GM18511 (cell line): ENCODE data around the gene ALOXE3.

ENCODE experiments used
- ATAC-seq: cut with Tn5 transposase; IDR thresholded peaks from one replicate; pipeline ENCODE4 v1.9.1; 2021; ENCODE audit warnings: mild to moderate bottlenecking, moderate library complexity; ENCODE audit not compliant: unreplicated experiment

The ALOXE3 gene

GRCh38 chr17:8142887-8143580 lies 24.7 kb upstream of the ALOXE3 start:
- ATAC-seq: no peak

GRCh38 chr17:8142158-8142886 lies 24.0 kb upstream of the ALOXE3 start:
- no peak for ATAC-seq

DNA sequence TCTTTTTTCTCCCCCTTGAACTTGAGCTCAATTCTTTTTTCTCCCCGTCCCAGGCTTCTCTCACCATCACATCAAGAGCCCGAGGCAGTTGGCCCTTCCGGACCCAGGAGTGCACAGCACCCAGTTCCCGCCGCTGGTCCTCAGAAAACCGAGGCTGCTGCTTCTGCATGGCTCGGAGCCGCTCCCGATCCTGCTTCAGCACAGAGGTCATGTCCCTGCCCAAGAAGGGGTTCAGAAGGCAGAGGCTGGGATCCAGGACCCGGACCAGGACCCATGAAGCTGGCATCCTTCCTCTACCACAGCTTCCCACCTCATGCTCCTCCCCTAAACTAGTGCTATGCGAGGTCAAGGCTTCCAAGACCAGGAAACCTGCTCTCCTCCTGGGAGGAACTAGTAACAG lies 23.4 kb upstream of the ALOXE3 start:
- no peak for ATAC-seq

GRCh38 chr17:8141045-8141444 lies 22.7 kb upstream of the ALOXE3 start:
- no peak for ATAC-seq

DNA sequence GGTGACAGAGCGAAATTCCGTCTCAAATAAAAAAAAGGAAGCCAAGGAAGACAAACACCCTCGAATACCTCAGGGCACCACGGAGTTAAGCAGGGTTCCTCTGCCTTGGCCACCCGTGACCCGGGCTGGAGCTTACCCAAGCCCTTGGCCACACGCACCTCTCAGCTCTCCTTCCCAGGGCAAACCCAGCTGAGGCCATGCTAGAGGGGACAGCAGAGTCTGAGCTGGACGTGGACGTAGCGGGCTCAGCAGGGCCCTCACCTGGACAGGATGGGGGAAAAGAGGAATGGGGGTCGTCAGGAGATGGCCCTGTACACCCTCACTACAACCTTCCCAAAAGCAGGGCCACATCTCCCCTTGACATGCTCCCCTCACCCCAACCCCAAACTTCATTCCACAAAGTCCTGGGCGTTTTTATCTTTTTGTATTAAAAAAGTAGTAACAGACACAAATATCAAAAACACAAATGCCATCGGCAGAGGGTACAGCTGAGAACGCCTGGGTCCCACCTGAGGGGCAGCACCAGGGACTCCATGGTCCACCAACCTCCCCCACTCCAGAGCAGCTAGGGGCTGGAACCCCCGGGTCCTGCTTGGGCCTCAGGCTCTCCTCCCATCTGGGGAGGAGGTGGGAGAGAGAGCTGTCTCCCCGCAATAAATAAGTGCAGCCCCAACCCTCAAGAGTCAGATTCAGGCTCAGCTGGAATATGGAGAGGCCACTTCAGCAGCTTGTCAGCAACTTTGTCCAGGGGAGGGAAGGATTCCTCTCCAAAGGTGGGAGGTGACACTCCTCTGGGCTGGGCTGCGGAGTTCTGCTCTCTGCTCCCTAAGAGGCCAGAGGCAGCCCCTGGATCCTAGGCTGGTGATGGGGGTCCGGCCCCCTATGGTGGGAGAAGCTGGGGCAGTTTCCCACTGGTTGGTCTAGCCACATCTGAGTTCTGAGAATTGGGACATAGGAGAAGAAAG lies 22.0 kb upstream of the ALOXE3 start:
- ATAC-seq: no peak

- peak; percentile 82 for ATAC-seq
Observed at GRCh38 chr17:8138672-8139371, 20.5 kb upstream of the ALOXE3 start.

- no peak for ATAC-seq
Observed at GRCh38 chr17:8138374-8138671, 20.0 kb upstream of the ALOXE3 start.

- no peak for ATAC-seq
Observed at GRCh38 chr17:8137645-8138373, 19.5 kb upstream of the ALOXE3 start.

DNA sequence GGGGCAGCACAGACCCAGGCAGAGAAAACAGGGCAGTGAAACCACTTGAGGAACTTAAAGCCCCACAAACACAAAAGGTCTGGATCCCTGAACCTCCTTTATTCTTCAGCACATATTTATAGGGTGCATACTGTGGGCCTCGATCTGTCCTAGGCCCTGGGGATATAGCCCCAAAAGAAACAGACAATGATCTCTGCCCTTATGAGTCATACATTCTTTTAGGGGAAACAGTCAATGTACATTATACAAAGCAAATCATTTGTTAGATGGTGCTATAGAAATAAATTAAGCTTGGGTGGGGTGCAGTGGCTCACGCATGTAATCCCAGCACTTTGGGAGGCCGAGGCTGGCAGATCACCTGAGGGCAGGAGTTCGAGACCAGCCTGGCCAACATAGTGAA lies 15.6 kb upstream of the ALOXE3 start:
- no peak for ATAC-seq

DNA sequence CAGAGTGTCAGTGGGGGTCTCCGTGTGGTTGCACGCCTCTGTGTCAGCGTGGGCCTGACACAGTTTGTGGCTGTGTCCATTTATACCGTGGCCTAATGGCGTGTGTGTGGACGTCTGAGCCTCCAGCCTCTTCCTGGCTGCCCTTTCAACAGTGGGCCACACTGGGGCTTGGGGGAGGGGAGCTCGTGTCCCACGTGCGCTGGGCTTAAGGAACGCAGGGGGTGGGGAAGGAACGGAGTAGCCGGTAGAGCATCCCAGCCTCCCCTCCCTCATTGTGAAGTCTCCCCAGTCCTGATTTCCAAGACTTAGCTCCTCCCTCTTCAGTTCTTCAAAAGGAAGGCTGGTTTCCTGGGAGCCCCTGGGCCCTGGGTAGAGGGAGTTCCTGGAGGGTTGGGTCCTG lies 15.1 kb upstream of the ALOXE3 start:
- ATAC-seq: no peak

GRCh38 chr17:8131844-8132441 lies 13.6 kb upstream of the ALOXE3 start:
- no peak for ATAC-seq

DNA sequence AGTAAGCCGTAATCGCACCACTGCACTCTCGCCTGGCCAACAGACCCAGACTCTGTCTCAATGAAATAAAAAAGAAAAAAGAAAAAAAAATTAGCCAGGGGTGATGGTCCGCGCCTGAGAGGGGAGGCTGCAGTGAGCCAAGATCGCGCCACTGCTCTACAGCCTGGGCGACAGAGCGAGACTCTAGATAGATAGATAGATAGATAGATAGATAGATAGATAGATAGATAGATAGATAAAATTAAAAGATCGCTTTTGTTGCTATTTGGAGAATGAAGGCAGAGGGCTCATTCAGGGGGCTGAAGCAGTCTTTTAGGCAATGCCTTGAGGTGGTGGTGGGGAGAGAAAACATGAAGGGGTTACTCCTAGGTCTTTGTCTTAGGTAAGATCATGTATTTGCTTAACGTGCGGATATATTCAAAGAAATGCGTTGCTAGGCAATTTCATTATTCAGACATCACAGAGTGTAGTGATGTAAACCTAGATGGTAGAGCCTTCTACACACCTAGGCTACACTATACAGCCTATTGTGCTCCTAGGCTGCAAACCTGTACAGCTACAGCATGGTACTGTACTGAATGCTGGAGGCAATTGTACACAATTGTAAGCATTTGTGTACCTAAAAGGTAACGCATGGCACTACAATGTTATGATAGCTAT lies 9.9 kb upstream of the ALOXE3 start:
- ATAC-seq: no peak

- ATAC-seq: no peak
Observed at GRCh38 chr17:8126491-8127066, 8.3 kb upstream of the ALOXE3 start.

GRCh38 chr17:8125947-8126490 lies 7.7 kb upstream of the ALOXE3 start:
- ATAC-seq: no peak

DNA sequence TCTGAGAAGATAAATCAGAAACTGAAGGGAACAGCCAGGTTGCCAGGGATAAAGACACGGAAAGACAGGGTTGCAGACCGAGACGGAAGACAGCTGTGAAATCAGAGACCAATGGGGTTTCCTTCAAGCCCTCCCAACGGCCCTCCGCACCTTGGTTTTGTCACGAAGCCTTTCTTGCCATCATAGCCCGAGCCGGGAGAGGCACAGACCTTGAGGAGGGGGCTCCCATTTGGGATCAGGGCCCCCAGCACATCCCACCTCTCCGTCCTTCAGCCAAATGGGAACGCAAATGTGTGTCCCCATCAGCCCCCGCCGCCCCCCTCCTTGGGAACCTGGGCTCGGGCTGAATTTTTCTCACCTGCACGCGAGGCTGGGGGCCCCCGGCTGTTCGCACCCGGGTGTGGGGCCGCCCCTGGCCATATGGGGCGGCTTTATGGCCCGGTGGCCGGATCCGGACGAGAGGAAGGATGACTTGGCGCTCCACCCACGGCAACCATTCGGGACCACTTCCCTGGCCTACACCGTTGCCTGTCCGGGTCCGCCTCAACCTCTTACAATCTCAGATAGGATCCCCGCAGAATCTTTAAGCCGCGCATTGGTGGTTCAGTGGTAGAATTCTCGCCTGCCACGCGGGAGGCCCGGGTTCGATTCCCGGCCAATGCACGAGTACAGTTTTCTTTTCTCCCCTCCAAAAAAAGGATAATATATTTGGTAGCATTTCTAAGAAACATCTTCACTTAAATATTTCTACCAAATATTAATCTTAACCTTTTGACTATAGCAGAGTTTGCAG lies 7.0 kb upstream of the ALOXE3 start:
- ATAC-seq: no peak

- ATAC-seq: no peak
Observed at GRCh38 chr17:8124350-8125153, 6.2 kb upstream of the ALOXE3 start.

GRCh38 chr17:8123695-8124349 lies 5.5 kb upstream of the ALOXE3 start, which contains the start of gene HES7:
Gene HES7, minus strand, starts transcription at chr17:8124106. Its CDS starts 22 bp downstream, at chr17:8124084.
- no peak for ATAC-seq
